GM23338 (cell line): Measurements from ENCODE around the gene B3GNT3. TPM values are rescaled to one million over a fixed set of nuclear protein-coding genes. Genes with fewer than 3 reads are reported as not detected.

ENCODE experiments used
- ATAC-seq: fragments of 200-7000 bp; cut with Tn5 transposase; 3 replicates; pipeline ENCODE4 v1.9.1; 2020
- DNase-seq: peaks from one replicate; pipeline ENCODE4 v3.0.0-alpha.2; 2015; ENCODE audit warnings: low spot score
- H2AFZ ChIP-seq: fragments of 200-600 bp; sonication (generic); 2 replicates; pipeline ENCODE4 v1.8.0; 2016; ENCODE audit warnings: antibody characterized with exemption, mild to moderate bottlenecking, moderate library complexity
- H3F3A ChIP-seq: fragments of 200-600 bp; sonication (generic); replicated peaks from 2 replicates; pipeline ENCODE4 v1.8.0; 2017; ENCODE audit warnings: antibody characterized with exemption, mixed run types, low read depth
- H3K27ac ChIP-seq: fragments of 200-600 bp; sonication (generic); 2 replicates; pipeline ENCODE4 v1.6.1; 2016; ENCODE audit warnings: low read depth
- H3K27me3 ChIP-seq: fragments of 200-600 bp; sonication (generic); 2 replicates; pipeline ENCODE4 v1.8.0; 2016; ENCODE audit warnings: mild to moderate bottlenecking, mixed run types, moderate library complexity; ENCODE audit not compliant: insufficient read depth
- H3K36me3 ChIP-seq: fragments of 200-600 bp; sonication (generic); 2 replicates; pipeline ENCODE4 v1.8.0; 2016; ENCODE audit warnings: mild to moderate bottlenecking; ENCODE audit not compliant: insufficient read depth
- H3K4me1 ChIP-seq: fragments of 200-600 bp; sonication (generic); 2 replicates; pipeline ENCODE4 v1.8.0; 2016; ENCODE audit warnings: mild to moderate bottlenecking, moderate library complexity; ENCODE audit not compliant: insufficient read depth
- H3K4me2 ChIP-seq: fragments of 200-600 bp; sonication (generic); 2 replicates; pipeline ENCODE4 v1.7.1; 2017; ENCODE audit warnings: mixed run types
- H3K4me3 ChIP-seq: fragments of 200-600 bp; sonication (generic); 2 replicates; pipeline ENCODE4 v1.6.1; 2016; ENCODE audit warnings: mixed run types
- H3K79me2 ChIP-seq: fragments of 200-600 bp; sonication (generic); replicated peaks from 2 replicates; pipeline ENCODE4 v1.8.0; 2017; ENCODE audit warnings: mild to moderate bottlenecking; ENCODE audit not compliant: insufficient read depth
- H3K9me2 ChIP-seq: fragments of 200-600 bp; sonication (generic); 2 replicates; pipeline ENCODE4 v1.8.0; 2017; ENCODE audit not compliant: insufficient read depth
- H4K20me1 ChIP-seq: fragments of 200-600 bp; sonication (generic); replicated peaks from 2 replicates; pipeline ENCODE4 v1.8.0; 2017; ENCODE audit warnings: mild to moderate bottlenecking; ENCODE audit not compliant: insufficient read depth
- H3K27ac Mint-ChIP-seq: 2 replicates; pipeline ENCODE4 v1.8.0; 2020; ENCODE audit warnings: inconsistent platforms, mild to moderate bottlenecking, moderate library complexity, mixed read lengths
- H3K27me3 Mint-ChIP-seq: 3 replicates; pipeline ENCODE4 v1.8.0; 2022; ENCODE audit warnings: low read depth, mild to moderate bottlenecking, moderate library complexity, mixed read lengths, inconsistent platforms; ENCODE audit not compliant: insufficient read depth, poor library complexity
- H3K36me3 Mint-ChIP-seq: 3 replicates; pipeline ENCODE4 v1.8.0; 2021; ENCODE audit warnings: low read depth, mild to moderate bottlenecking, inconsistent platforms, moderate library complexity, mixed read lengths
- H3K4me1 Mint-ChIP-seq: 3 replicates; pipeline ENCODE4 v1.8.0; 2020; ENCODE audit warnings: mild to moderate bottlenecking, inconsistent platforms, mixed read lengths
- H3K4me3 Mint-ChIP-seq: 3 replicates; pipeline ENCODE4 v1.8.0; 2021; ENCODE audit warnings: moderate library complexity, mild to moderate bottlenecking, inconsistent platforms, mixed read lengths
- H3K9me3 Mint-ChIP-seq: 3 replicates; pipeline ENCODE4 v1.8.0; 2020; ENCODE audit warnings: moderate library complexity, mild to moderate bottlenecking, inconsistent platforms, mixed read lengths
- CREB1 ChIP-seq: fragments of 250-450 bp; sonication (Bioruptor Pico); IDR thresholded peaks from 2 replicates; pipeline ENCODE4 v1.5.0; 2020; ENCODE audit warnings: low read depth, mild to moderate bottlenecking, moderate library complexity
- POLR2AphosphoS5 ChIP-seq: IDR thresholded peaks from 2 replicates; pipeline ENCODE4 v1.6.1; 2016; ENCODE audit warnings: antibody characterized with exemption, low read depth
- ZNF114 ChIP-seq: fragments of 250-450 bp; sonication (Bioruptor Pico); IDR thresholded peaks from 2 replicates; pipeline ENCODE4 v1.5.0; 2020; ENCODE audit warnings: mild to moderate bottlenecking, moderate library complexity
- ZNF462 ChIP-seq: fragments of 250-450 bp; sonication (Bioruptor Pico); IDR thresholded peaks from 2 replicates; pipeline ENCODE4 v1.5.0; 2020; ENCODE audit warnings: mild to moderate bottlenecking, moderate library complexity
- polyA plus RNA-seq: library from polyadenylated mRNA; unstranded; fragments of >200 nt; fragmentation: Nextera tagmentation; extraction: Ambion mirVana; gene quantifications from 2 replicates; pipeline ENCODE4 v1.2.1, GENCODE V29; 2016
- total RNA-seq: library from RNA; depleted of rRNA; stranded (reverse); fragments of >200 nt; shearing (Covaris generic); gene quantifications from 2 replicates; pipeline ENCODE4 v1.2.3, GENCODE V29; 2014

Gene B3GNT3
- total and polyA plus RNA-seq, 2 experiments from 2014 or later: 0.99 to 1.9 TPM

GRCh38 chr19:17747205-17748098, 47.5 kb upstream of the B3GNT3 start:
- Mint-ChIP-seq H3K27ac (no peak overlapping the region; the same call in 1 of the 2 replicates), H3K4me1 (peaks cover 5% of the 10 kb centered on the region; the same call in 2 of the 3 replicates), H3K27me3 (peaks cover 12% of the 10 kb centered on the region), H3K36me3 (peaks cover 2% of the 10 kb centered on the region; the same call in 1 of the 3 replicates), H3K9me3 (peaks cover 3% of the 10 kb centered on the region; the same call in 2 of the 3 replicates), H3K4me3 (peak overlapping the region; percentile 66)
- Histone ChIP-seq H3K27ac (no peak overlapping the region), H3K4me2 (peak overlapping the region; percentile 86), H3K4me3 (peak overlapping the region; percentile 77), H3K36me3 (no peaks in the 10 kb centered on the region), H3K4me1 (no peaks in the 10 kb centered on the region), H3F3A (no peaks in the 10 kb centered on the region), H3K27me3 (no peaks in the 10 kb centered on the region), H3K79me2 (no peaks in the 10 kb centered on the region), H2AFZ (peak overlapping the region; percentile 96; the same call in 1 of the 2 replicates), H3K9me2 (no peaks in the 10 kb centered on the region), H4K20me1 (no peaks in the 10 kb centered on the region)
- peak; percentile 51; the same call in 1 of the 2 replicates for TF ChIP-seq POLR2AphosphoS5
- no peak for TF ChIP-seq ZNF114 (CRISPR knock-in tag)
- no peak for TF ChIP-seq ZNF462 (CRISPR knock-in tag)
- TF ChIP-seq CREB1: peak; percentile 60; the same call in 1 of the 2 replicates
- DNase-seq (peak; percentile 99), ATAC-seq (peak; percentile 96)
